OCI-LY1 (cell line): ENCODE measurements around the gene HCRT.
A peak's percentile ranks its signal among the peaks of the same experiment; 100 is the strongest.

Experiments used
- H2AFZ ChIP-seq: fragments of 200-600 bp; sonication (generic), shearing (Covaris generic); 2 replicates; pipeline ENCODE4 v1.6.0; 2014; ENCODE audit warnings: antibody characterized with exemption, mild to moderate bottlenecking, low read length
- H3F3A ChIP-seq: fragments of 200-600 bp; sonication (generic), shearing (Covaris generic); 2 replicates; pipeline ENCODE4 v1.6.0; 2014; ENCODE audit warnings: mild to moderate bottlenecking, antibody characterized with exemption, low read length, moderate library complexity; ENCODE audit not compliant: insufficient read depth
- H3K27ac ChIP-seq: fragments of 200-600 bp; sonication (generic); 2 replicates; pipeline ENCODE4 v1.5.1; 2014; ENCODE audit warnings: low read length, mixed run types, mild to moderate bottlenecking, low read depth; ENCODE audit not compliant: poor library complexity, severe bottlenecking
- H3K27me3 ChIP-seq: fragments of 200-600 bp; sonication (generic); 2 replicates; pipeline ENCODE4 v1.6.0; 2014; ENCODE audit warnings: antibody characterized with exemption, mild to moderate bottlenecking, low read length, moderate library complexity; ENCODE audit not compliant: insufficient read depth
- H3K36me3 ChIP-seq: fragments of 200-600 bp; sonication (generic); 2 replicates; pipeline ENCODE4 v1.6.1; 2014; ENCODE audit warnings: mild to moderate bottlenecking, antibody characterized with exemption, low read length, moderate library complexity, mixed read lengths; ENCODE audit not compliant: insufficient read depth
- H3K4me1 ChIP-seq: fragments of 200-600 bp; sonication (generic); 2 replicates; pipeline ENCODE4 v1.5.1; 2014; ENCODE audit warnings: mild to moderate bottlenecking, low read length, moderate library complexity; ENCODE audit not compliant: insufficient read depth, severe bottlenecking
- H3K4me2 ChIP-seq: fragments of 200-600 bp; sonication (generic), shearing (Covaris generic); 2 replicates; pipeline ENCODE4 v1.6.1; 2014; ENCODE audit warnings: low read length
- H3K4me3 ChIP-seq: fragments of 200-600 bp; sonication (generic); 2 replicates; pipeline ENCODE4 v1.5.1; 2014; ENCODE audit warnings: low read length, low read depth, mild to moderate bottlenecking, mixed read lengths; ENCODE audit not compliant: poor library complexity, severe bottlenecking
- H3K79me2 ChIP-seq: fragments of 200-600 bp; shearing (Covaris generic); 2 replicates; pipeline ENCODE4 v1.6.1; 2016; ENCODE audit warnings: mixed run types, low read length, mixed read lengths; ENCODE audit not compliant: insufficient read depth
- H3K9ac ChIP-seq: fragments of 200-600 bp; sonication (generic), shearing (Covaris generic); 2 replicates; pipeline ENCODE4 v1.6.1; 2014; ENCODE audit warnings: mild to moderate bottlenecking, low read length, mixed read lengths
- H3K9me2 ChIP-seq: fragments of 200-600 bp; sonication (generic), shearing (Covaris generic); 2 replicates; pipeline ENCODE4 v1.6.1; 2014; ENCODE audit warnings: low read depth, mild to moderate bottlenecking, low read length, mixed read lengths
- H3K9me3 ChIP-seq: fragments of 200-600 bp; shearing (Covaris generic); 2 replicates; pipeline ENCODE4 v1.6.1; 2014; ENCODE audit warnings: low read length, mixed read lengths
- H4K20me1 ChIP-seq: fragments of 200-600 bp; sonication (generic), shearing (Covaris generic); 2 replicates; pipeline ENCODE4 v1.6.0; 2016; ENCODE audit warnings: mild to moderate bottlenecking, low read length; ENCODE audit not compliant: insufficient read depth
- CTCF ChIP-seq: fragments of 200-600 bp; sonication (generic), shearing (Covaris generic); IDR thresholded peaks from 2 replicates; pipeline ENCODE4 v1.5.1; 2017; ENCODE audit warnings: mild to moderate bottlenecking, antibody characterized with exemption, low read length, moderate library complexity, mixed read lengths
- EZH2 ChIP-seq: fragments of 200-600 bp; sonication (generic), shearing (Covaris generic); IDR thresholded peaks from 2 replicates; pipeline ENCODE4 v1.8.0; 2017; ENCODE audit warnings: borderline replicate concordance, mixed run types, mild to moderate bottlenecking, antibody characterized with exemption, low read length, moderate library complexity, mixed read lengths

Gene HCRT

GRCh38 chr17:42201458-42201772 is 16.2 kb upstream of the HCRT start:
- Histone ChIP-seq H3K9ac (no peak overlapping the region), H3K4me2 (no peak overlapping the region), H3K9me3 (no peaks in the 10 kb centered on the region), H4K20me1 (no peaks in the 10 kb centered on the region), H3K79me2 (no peaks in the 10 kb centered on the region), H3K36me3 (no peaks in the 10 kb centered on the region), H2AFZ (no peak overlapping the region), H3K4me1 (peaks cover 13% of the 10 kb centered on the region), H3F3A (no peaks in the 10 kb centered on the region), H3K27ac (no peak overlapping the region), H3K27me3 (no peaks in the 10 kb centered on the region), H3K4me3 (no peak overlapping the region), H3K9me2 (no peaks in the 10 kb centered on the region)
- TF ChIP-seq CTCF: no peak

DNA sequence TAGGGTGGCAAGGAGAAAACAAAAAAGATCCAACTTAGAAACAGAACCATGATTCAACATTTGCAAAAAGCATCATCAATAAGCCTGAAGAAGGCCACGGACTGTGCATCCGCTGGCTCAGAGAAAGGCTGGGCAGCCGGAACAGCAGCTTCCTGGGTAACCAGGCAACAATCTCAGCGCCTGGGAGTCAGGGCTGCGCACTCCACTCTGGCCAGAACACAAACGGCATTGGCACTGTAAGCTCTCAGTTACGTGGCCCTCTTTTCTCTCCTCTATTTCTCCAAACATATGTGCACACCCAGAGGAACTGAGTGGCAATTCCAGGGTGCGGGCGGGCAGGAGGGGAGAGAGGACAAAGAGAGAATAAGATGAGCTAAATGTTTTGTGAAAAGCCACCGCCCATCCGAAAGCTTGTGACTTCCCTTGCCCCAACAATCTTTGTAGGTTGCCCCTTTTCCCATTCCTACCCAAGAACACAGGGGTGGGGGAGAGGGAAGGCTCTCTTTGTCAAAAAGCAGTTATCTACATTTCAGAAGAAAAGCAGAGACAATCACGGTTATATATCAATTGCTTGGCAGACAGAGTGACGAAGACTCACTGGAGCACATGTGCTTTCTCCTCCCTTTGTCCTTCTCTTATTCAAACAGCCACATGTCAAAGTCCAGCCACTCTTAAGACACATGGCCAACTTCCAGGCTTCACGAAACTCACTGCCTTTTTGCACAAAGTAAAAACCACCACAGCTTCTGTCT is 15.6 kb upstream of the HCRT start:
- H2AFZ ChIP-seq: no peak overlapping the region
- no peak overlapping the region for H3K4me2 ChIP-seq
- no peaks in the 10 kb centered on the region for H3K27me3 ChIP-seq
- H3K4me3 ChIP-seq: no peak overlapping the region
- peaks cover 13% of the 10 kb centered on the region for H3K4me1 ChIP-seq
- H3K9ac ChIP-seq: no peak overlapping the region
- no peaks in the 10 kb centered on the region for H3F3A ChIP-seq
- no peaks in the 10 kb centered on the region for H3K9me3 ChIP-seq
- H3K27ac ChIP-seq: no peak overlapping the region
- TF ChIP-seq EZH2 (no peak), CTCF (no peak)
- H4K20me1 ChIP-seq: no peaks in the 10 kb centered on the region
- H3K9me2 ChIP-seq: no peaks in the 10 kb centered on the region
- H3K79me2 ChIP-seq: no peaks in the 10 kb centered on the region
- no peaks in the 10 kb centered on the region for H3K36me3 ChIP-seq

GRCh38 chr17:42199416-42200011 is 14.3 kb upstream of the HCRT start:
- H3K9ac ChIP-seq: no peak overlapping the region

More at GRCh38 chr17:42199416-42200011, 14.3 kb upstream of the HCRT start:
- TF ChIP-seq CTCF: no peak
- no peak for TF ChIP-seq EZH2
- peaks cover 13% of the 10 kb centered on the region for H3K4me1 ChIP-seq
- no peaks in the 10 kb centered on the region for H3K9me2 ChIP-seq
- H3K9me3 ChIP-seq: no peaks in the 10 kb centered on the region
- no peaks in the 10 kb centered on the region for H3F3A ChIP-seq
- no peaks in the 10 kb centered on the region for H4K20me1 ChIP-seq
- H3K79me2 ChIP-seq: no peaks in the 10 kb centered on the region
- H3K36me3 ChIP-seq: no peaks in the 10 kb centered on the region
- no peak overlapping the region for H3K27ac ChIP-seq
- H3K4me2 ChIP-seq: no peak overlapping the region
- H3K27me3 ChIP-seq: no peaks in the 10 kb centered on the region
- peak overlapping the region; percentile 13; the same call in 1 of the 2 replicates for H2AFZ ChIP-seq
- H3K4me3 ChIP-seq: no peak overlapping the region
